Mucosa of stomach (tissue), 1 donor: Measurements from ENCODE around the gene FOXL3.

ENCODE experiments used
- H3K27me3 ChIP-seq: one replicate; pipeline ENCODE4 v1.7.0; 2013; ENCODE audit warnings: mild to moderate bottlenecking, low read length; ENCODE audit not compliant: control insufficient read depth, insufficient read depth
- H3K36me3 ChIP-seq: one replicate; pipeline ENCODE4 v1.7.0; 2013; ENCODE audit warnings: low read length; ENCODE audit not compliant: control insufficient read depth, insufficient read depth
- H3K4me1 ChIP-seq: one replicate; pipeline ENCODE4 v1.7.0; 2013; ENCODE audit warnings: mild to moderate bottlenecking, low read length; ENCODE audit not compliant: control insufficient read depth, insufficient read depth
- H3K4me3 ChIP-seq: one replicate; pipeline ENCODE4 v1.7.0; 2013; ENCODE audit warnings: low read length
- H3K9ac ChIP-seq: one replicate; pipeline ENCODE4 v1.7.0; 2013; ENCODE audit warnings: mild to moderate bottlenecking, low read length, moderate library complexity
- H3K9me3 ChIP-seq: one replicate; pipeline ENCODE4 v1.7.0; 2013; ENCODE audit warnings: mild to moderate bottlenecking, low read length, moderate library complexity; ENCODE audit not compliant: control insufficient read depth
- donor health status: Pancreatic carcinoma.

Gene FOXL3

GRCh38 chr7:288671-289101 is 1.3 kb upstream of the FOXL3 start:
- H3K27me3 ChIP-seq: peaks cover 64% of the 10 kb centered on the region
- H3K36me3 ChIP-seq: no peaks in the 10 kb centered on the region
- no peaks in the 10 kb centered on the region for H3K9me3 ChIP-seq
- no peak overlapping the region for H3K9ac ChIP-seq
- H3K4me3 ChIP-seq: no peak overlapping the region
- H3K4me1 ChIP-seq: peaks cover 8% of the 10 kb centered on the region

GRCh38 chr7:289209-289755 is 688 bp upstream of the FOXL3 start:
- Histone ChIP-seq H3K9ac (no peak overlapping the region), H3K27me3 (peaks cover 68% of the 10 kb centered on the region), H3K9me3 (no peaks in the 10 kb centered on the region), H3K4me1 (peaks cover 8% of the 10 kb centered on the region), H3K36me3 (no peaks in the 10 kb centered on the region), H3K4me3 (no peak overlapping the region)

- Histone ChIP-seq H3K9me3 (no peaks in the 10 kb centered on the region), H3K36me3 (no peaks in the 10 kb centered on the region), H3K27me3 (peaks cover 59% of the 10 kb centered on the region), H3K4me3 (no peak overlapping the region), H3K4me1 (peaks cover 3% of the 10 kb centered on the region), H3K9ac (no peak overlapping the region)
These were observed 793 bp downstream of the FOXL3 start for GRCh38 chr7:290554-291372.

DNA sequence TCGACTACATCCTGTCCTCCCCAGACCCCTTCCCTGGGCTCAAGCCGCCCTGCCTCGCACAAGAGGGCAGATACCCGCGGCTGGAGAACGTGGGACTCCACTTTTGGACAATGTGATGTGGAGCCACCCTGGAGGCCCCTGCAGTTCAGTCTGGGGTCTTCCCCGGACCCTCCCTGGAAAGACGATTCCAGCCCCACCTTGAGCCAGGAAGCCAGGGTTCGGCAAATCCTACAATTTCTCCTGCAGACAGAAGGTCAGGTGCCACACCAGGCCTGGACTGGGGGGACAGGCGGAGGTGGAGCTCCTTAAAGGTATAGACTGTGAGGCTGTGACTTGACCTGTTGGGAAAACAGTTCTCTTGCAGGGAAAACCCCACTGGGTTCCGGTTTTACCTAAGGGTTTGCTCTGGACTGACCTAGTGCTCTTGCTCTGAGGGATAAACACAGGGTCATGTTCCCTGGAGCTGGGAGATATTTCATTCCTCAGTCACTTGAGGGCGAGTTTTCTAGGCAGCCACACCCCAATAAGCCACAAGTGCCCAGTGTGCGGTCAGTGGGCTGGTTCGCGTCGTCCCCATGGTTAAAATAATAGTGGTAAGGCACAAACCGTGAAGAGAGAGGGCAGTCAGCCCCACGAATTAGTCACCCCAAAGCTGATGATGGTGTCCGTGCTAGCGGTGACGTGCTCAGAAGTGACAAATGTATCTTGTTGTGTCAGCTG is 1.6 kb downstream of the FOXL3 start:
- H3K36me3 ChIP-seq: no peaks in the 10 kb centered on the region
- peaks cover 3% of the 10 kb centered on the region for H3K4me1 ChIP-seq
- no peak overlapping the region for H3K4me3 ChIP-seq
- H3K9me3 ChIP-seq: no peaks in the 10 kb centered on the region
- peaks cover 54% of the 10 kb centered on the region for H3K27me3 ChIP-seq
- no peak overlapping the region for H3K9ac ChIP-seq

- Histone ChIP-seq H3K4me1 (peaks cover 3% of the 10 kb centered on the region), H3K36me3 (no peaks in the 10 kb centered on the region), H3K9ac (no peak overlapping the region), H3K9me3 (no peaks in the 10 kb centered on the region), H3K4me3 (no peak overlapping the region), H3K27me3 (peaks cover 54% of the 10 kb centered on the region)
These were observed 2.3 kb downstream of the FOXL3 start for GRCh38 chr7:292226-292625.

DNA sequence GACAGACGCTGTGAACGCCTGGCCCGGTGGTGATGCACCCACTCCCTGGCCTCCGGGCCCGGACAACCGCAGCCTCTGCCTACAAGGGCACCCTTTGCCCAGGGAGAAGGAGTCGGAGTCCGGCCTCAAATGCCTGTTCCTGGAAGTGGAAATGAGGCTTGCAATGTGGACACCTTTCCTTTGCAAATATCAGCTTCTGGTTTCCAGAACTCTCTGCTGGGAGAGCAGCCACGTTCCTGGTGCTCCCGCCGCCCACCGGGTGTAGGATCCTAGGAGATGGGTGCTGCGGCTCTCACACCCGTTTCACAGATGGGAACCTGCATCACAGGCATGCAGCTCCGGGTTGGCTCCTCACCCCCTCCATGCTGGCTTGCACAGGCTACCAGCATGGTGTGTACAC is 2.9 kb downstream of the FOXL3 start:
- peaks cover 54% of the 10 kb centered on the region for H3K27me3 ChIP-seq

GRCh38 chr7:293681-294439 is 3.9 kb downstream of the FOXL3 start:
- peaks cover 50% of the 10 kb centered on the region for H3K27me3 ChIP-seq
- H3K36me3 ChIP-seq: no peaks in the 10 kb centered on the region
- no peaks in the 10 kb centered on the region for H3K9me3 ChIP-seq
- peaks cover 3% of the 10 kb centered on the region for H3K4me1 ChIP-seq
- H3K4me3 ChIP-seq: no peak overlapping the region
- no peak overlapping the region for H3K9ac ChIP-seq

More for the DNA sequence above, 2.9 kb downstream of the FOXL3 start:
- Histone ChIP-seq H3K36me3 (no peaks in the 10 kb centered on the region), H3K9me3 (no peaks in the 10 kb centered on the region), H3K9ac (no peak overlapping the region), H3K4me3 (no peak overlapping the region), H3K4me1 (peaks cover 3% of the 10 kb centered on the region)

- Histone ChIP-seq H3K9ac (no peak overlapping the region), H3K4me1 (peaks cover 3% of the 10 kb centered on the region), H3K4me3 (no peak overlapping the region), H3K36me3 (no peaks in the 10 kb centered on the region), H3K9me3 (no peaks in the 10 kb centered on the region), H3K27me3 (peaks cover 43% of the 10 kb centered on the region)
These were observed 4.6 kb downstream of the FOXL3 start for GRCh38 chr7:294440-295154.

GRCh38 chr7:295155-296154 is 5.5 kb downstream of the FOXL3 start:
- Histone ChIP-seq H3K36me3 (no peaks in the 10 kb centered on the region), H3K27me3 (peaks cover 34% of the 10 kb centered on the region), H3K9me3 (no peaks in the 10 kb centered on the region), H3K9ac (no peak overlapping the region), H3K4me3 (no peak overlapping the region), H3K4me1 (no peaks in the 10 kb centered on the region)

GRCh38 chr7:296373-296945 is 6.5 kb downstream of the FOXL3 start:
- Histone ChIP-seq H3K4me1 (no peaks in the 10 kb centered on the region), H3K9ac (no peak overlapping the region), H3K36me3 (no peaks in the 10 kb centered on the region), H3K9me3 (no peaks in the 10 kb centered on the region), H3K27me3 (peaks cover 26% of the 10 kb centered on the region), H3K4me3 (no peak overlapping the region)
